Measurements from ENCODE around the gene SLC4A1AP. TPM values are rescaled to one million over a fixed set of nuclear protein-coding genes. Genes with fewer than 3 reads are reported as not detected.

SLC4A1AP gene
- polyA plus RNA-seq, 2 of the 4 experiments (the other 2 are of a cell fraction), result 32.6 to 33.0 TPM

- FAIRE-seq (peak; percentile 51), ATAC-seq (no peak), DNase-seq (ENCODE audit: low read depth in 1 of 2, low spot score in 1 of 2) (no peak)
- H3K4me3 ChIP-seq, result no peak overlapping the region
- H3K4me2 ChIP-seq, result no peak overlapping the region
- CTCF ChIA-PET, result interaction anchor here (3.4 kb wide), 1 partner anchor 12 kb away, joined by 47 read pairs; no protein-coding TSS in a partner anchor
- no peaks in the 10 kb centered on the region for H3K9me3 ChIP-seq
- no peak for TF ChIP-seq HDAC2 (IDR thresholded peaks at IDR 0.05)
- TF ChIP-seq ZC3H11A (IDR thresholded peaks at IDR 0.05), result no peak
- TF ChIP-seq JUN (IDR thresholded peaks at IDR 0.05), result no peak
- no peak for TF ChIP-seq HOXB13 (CRISPR knock-in tag; IDR thresholded peaks at IDR 0.05; ENCODE audit: low read depth)
- no peak for TF ChIP-seq MAX (IDR thresholded peaks at IDR 0.05)
- TF ChIP-seq, protein P1, sequence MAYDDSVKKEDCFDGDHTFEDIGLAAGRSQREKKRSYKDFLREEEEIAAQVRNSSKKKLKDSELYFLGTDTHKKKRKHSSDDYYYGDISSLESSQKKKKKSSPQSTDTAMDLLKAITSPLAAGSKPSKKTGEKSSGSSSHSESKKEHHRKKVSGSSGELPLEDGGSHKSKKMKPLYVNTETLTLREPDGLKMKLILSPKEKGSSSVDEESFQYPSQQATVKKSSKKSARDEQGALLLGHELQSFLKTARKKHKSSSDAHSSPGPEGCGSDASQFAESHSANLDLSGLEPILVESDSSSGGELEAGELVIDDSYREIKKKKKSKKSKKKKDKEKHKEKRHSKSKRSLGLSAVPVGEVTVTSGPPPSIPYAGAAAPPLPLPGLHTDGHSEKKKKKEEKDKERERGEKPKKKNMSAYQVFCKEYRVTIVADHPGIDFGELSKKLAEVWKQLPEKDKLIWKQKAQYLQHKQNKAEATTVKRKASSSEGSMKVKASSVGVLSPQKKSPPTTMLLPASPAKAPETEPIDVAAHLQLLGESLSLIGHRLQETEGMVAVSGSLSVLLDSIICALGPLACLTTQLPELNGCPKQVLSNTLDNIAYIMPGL (CRISPR knock-in tag; IDR thresholded peaks at IDR 0.05; ENCODE audit: borderline replicate concordance), result no peak
- no peaks in the 10 kb centered on the region for H3K4me1 ChIP-seq
- POLR2A ChIA-PET, result no interaction called here
- H3K27ac ChIP-seq, result no peak overlapping the region
- 86% methylated on average over 4 of the region's 4 CpGs for WGBS (ENCODE audit: missing lambda C conversion rate)
Measured at GRCh38 chr2:27671235-27671634, 7.5 kb downstream of the SLC4A1AP start.

- no peaks in the 10 kb centered on the region for H3K4me1 ChIP-seq
- no peaks in the 10 kb centered on the region for H3K9me3 ChIP-seq
- 79% methylated on average over 5 of the region's 5 CpGs for WGBS (ENCODE audit: missing lambda C conversion rate)
- ChIA-PET CTCF (interaction anchor here (0.7 to 3.4 kb wide), 3 partner anchors 9 to 92 kb away, joined by 3 to 47 read pairs (median 3); partner anchors contain the start of gene SLC4A1AP), POLR2A (interaction anchor here (0.5 to 1.0 kb wide), 2 partner anchors 9 to 13 kb away, joined by 3 to 4 read pairs; partner anchors contain the start of genes SLC4A1AP and SUPT7L)
- TF ChIP-seq CBX2 (IDR thresholded peaks at IDR 0.05; ENCODE audit: borderline replicate concordance, low read depth) (no peak), EP300 (IDR thresholded peaks at IDR 0.05) (no peak), NR3C1 (IDR thresholded peaks at IDR 0.05) (no peak), EHMT2 (IDR thresholded peaks at IDR 0.05; ENCODE audit: low read depth) (no peak), ZC3H11A (IDR thresholded peaks at IDR 0.05) (no peak), EHF (CRISPR knock-in tag; IDR thresholded peaks at IDR 0.05) (no peak), HEYL (CRISPR knock-in tag; IDR thresholded peaks at IDR 0.05) (no peak), KDM1A (IDR thresholded peaks at IDR 0.05; ENCODE audit: low read depth) (no peak), RARB (CRISPR knock-in tag; IDR thresholded peaks at IDR 0.05) (no peak), RCOR1 (IDR thresholded peaks at IDR 0.05; ENCODE audit: low read depth, low read length) (no peak), POLR2AphosphoS2 (conservative IDR thresholded peaks at IDR 0.05; ENCODE audit: low read length) (no peak), SMC3 (IDR thresholded peaks at IDR 0.05) (no peak)
- TF ChIP-seq, protein P2, sequence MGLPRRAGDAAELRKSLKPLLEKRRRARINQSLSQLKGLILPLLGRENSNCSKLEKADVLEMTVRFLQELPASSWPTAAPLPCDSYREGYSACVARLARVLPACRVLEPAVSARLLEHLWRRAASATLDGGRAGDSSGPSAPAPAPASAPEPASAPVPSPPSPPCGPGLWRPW (IDR thresholded peaks at IDR 0.05), result no peak
- peak; percentile 13 for FAIRE-seq
- DNase-seq (ENCODE audit: low read depth in 1 of 2, low spot score in 1 of 2), result no peak
- ATAC-seq, result no peak
- no peak overlapping the region for H3K27ac ChIP-seq
- H3K4me3 ChIP-seq, result no peak overlapping the region
- no peak overlapping the region for H3K4me2 ChIP-seq
Measured at GRCh38 chr2:27672723-27673486, 9.2 kb downstream of the SLC4A1AP start.

- no peak for TF ChIP-seq ESRRA (IDR thresholded peaks at IDR 0.05; ENCODE audit: borderline replicate concordance, low read length)
- TF ChIP-seq ZNF302 (CRISPR knock-in tag; IDR thresholded peaks at IDR 0.05), result no peak
- no peak for TF ChIP-seq PHF8 (IDR thresholded peaks at IDR 0.05; ENCODE audit: borderline replicate concordance, low read depth)
- WGBS (ENCODE audit: missing lambda C conversion rate), result 80% methylated on average over 2 of the region's 2 CpGs
- Histone ChIP-seq H3K4me1 (peaks cover 31% of the 10 kb centered on the region), H3K4me2 (no peak overlapping the region), H3K27ac (peak overlapping the region in 1 of 2 experiments; percentile 78; a peak in 3 of 6 replicates), H3K9me3 (no peaks in the 10 kb centered on the region), H3K4me3 (no peak overlapping the region)
- ATAC-seq, result no peak
- no peak for FAIRE-seq
- no peak for DNase-seq (ENCODE audit: low read depth in 1 of 2, low spot score in 1 of 2)
- POLR2A ChIA-PET, result no interaction called here
- CTCF ChIA-PET, result interaction anchor here (1.0 to 5.0 kb wide), 4 partner anchors 12 to 25 kb away, joined by 3 to 118 read pairs (median 50); partner anchors contain the start of genes SLC4A1AP and SUPT7L
Measured at GRCh38 chr2:27680571-27680970, 16.9 kb downstream of the SLC4A1AP start.
